ENCODE results near the gene BCL2L14.

The BCL2L14 gene, protein sequence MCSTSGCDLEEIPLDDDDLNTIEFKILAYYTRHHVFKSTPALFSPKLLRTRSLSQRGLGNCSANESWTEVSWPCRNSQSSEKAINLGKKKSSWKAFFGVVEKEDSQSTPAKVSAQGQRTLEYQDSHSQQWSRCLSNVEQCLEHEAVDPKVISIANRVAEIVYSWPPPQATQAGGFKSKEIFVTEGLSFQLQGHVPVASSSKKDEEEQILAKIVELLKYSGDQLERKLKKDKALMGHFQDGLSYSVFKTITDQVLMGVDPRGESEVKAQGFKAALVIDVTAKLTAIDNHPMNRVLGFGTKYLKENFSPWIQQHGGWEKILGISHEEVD
- 0 to 0.09 (median 0) reads per million in 4 experiments for total RNA-seq

- DNase-seq = no peak
These were observed at the start of gene BCL2L14 for GRCh38 chr12:12070674-12071656. TSS of gene BCL2L14 (plus strand) at chr12:12070939. CDS start at chr12:12079306, 8,367 bp downstream.

DNA sequence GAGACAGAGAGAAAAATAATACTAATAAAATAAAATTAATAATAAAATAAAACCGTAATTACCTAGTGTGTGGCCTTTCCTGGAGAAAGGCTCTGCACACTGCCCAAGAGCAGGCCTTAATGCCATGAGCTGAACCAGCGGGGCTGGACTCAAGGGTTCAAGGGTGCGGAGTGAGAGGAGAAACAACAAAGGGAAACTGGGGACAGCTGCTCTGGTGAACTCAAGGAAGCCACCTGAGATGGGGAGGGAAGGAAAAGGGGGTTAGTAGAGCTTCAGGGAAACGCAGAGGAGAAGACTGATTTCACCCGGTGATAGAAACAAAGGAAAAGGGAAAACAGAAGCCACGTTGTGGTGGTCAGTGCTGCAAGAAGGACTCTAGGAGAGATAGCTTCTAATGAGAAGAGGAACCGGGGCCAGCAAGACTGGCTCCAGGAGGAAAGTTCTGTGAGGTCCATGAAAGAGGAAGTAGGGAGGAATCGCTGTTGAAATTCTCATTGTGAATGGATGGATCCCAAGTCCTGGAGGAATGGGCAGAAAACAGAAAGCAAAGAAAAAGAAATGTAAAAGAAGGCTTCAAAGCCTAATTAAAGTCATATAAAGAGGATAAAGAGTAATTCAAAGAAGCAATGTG, 48.3 kb upstream of the BCL2L14 start:
- DNase-seq = no peak

GRCh38 chr12:12023456-12023855, 47.3 kb upstream of the BCL2L14 start:
- no peak for DNase-seq

DNA sequence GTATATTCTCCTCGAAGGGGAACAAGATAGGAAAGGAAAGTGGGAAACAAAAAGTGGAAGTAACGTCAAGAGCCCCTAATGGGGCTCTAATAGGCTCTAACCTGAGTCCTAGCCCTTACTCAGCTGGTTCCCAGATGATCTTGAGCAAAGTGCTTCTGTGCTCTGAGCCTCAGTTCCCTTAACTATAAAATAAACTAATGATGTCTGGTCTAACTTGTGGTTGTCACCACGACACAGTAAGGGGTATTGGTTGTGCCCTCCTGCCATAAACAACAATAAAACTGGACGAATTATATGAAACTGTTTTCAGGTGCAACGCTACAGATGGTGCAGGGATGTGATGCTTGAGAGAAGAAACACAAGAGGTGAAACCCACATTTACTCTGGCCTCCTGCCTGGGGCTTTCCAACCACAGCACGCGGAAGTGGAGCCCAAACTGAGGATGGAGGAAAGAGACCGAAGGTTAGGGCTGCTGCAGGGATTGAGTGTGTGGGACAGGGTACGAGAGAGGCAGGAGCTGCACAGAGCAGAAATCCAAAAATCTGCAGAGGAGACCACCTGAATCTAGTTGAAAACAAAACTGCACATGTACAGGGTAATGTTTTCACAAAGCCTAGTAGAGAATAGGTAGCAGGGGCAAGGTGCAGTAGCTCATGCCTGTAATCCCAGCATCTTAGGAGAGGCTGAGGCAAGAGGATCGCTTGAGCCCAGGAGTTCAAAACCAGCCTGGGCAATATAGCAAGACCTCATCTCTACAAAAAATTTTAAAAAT, 45.6 kb upstream of the BCL2L14 start:
- no peak for DNase-seq

GRCh38 chr12:12025799-12026386, 44.8 kb upstream of the BCL2L14 start:
- DNase-seq = no peak

GRCh38 chr12:12028668-12029402, 41.9 kb upstream of the BCL2L14 start:
- no peak for DNase-seq

DNA sequence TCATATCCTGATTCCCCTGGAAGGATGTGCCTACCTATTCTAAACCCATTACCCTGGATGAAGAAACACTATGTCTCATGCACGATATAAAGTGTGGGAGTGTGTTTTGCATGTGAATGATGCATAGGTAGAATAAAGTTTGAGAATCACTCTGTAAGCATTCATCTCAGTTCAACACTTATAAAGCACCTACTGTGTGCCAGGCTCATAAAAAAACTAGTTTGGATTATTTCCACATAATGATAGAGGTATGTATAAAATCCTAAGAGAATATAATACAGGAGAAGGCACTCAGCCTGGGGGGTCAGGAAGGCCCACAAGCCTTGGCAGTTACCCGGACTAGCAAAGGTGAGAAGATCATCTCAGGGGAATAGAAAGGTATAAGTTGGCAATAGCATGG, 41.1 kb upstream of the BCL2L14 start:
- DNase-seq = no peak

DNA sequence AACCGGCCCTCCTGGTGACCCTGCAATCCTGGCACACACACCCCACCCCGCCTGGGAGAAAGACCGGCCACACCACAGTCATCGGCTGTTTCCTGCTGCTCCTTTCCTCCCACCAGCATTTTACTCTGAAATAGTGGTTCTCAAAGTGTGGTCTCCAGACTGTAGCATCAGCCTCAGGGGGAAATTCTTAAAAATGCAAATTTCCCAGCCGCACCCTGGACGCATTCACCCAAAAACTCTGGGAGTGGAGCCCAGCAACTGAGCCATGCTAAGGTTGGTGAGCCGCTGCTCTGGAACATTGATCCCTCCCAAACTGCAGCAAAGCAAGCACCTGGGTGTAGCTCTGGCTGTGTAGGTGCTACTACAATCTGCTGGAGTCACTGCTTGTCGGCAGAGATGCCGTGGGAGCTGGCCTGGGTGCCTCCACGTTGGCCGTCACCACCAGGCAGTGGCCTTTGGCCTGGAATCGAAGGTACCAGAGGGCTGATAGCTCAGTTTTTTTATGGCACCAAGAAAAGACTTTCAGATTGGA, 38.4 kb upstream of the BCL2L14 start:
- DNase-seq = no peak

DNA sequence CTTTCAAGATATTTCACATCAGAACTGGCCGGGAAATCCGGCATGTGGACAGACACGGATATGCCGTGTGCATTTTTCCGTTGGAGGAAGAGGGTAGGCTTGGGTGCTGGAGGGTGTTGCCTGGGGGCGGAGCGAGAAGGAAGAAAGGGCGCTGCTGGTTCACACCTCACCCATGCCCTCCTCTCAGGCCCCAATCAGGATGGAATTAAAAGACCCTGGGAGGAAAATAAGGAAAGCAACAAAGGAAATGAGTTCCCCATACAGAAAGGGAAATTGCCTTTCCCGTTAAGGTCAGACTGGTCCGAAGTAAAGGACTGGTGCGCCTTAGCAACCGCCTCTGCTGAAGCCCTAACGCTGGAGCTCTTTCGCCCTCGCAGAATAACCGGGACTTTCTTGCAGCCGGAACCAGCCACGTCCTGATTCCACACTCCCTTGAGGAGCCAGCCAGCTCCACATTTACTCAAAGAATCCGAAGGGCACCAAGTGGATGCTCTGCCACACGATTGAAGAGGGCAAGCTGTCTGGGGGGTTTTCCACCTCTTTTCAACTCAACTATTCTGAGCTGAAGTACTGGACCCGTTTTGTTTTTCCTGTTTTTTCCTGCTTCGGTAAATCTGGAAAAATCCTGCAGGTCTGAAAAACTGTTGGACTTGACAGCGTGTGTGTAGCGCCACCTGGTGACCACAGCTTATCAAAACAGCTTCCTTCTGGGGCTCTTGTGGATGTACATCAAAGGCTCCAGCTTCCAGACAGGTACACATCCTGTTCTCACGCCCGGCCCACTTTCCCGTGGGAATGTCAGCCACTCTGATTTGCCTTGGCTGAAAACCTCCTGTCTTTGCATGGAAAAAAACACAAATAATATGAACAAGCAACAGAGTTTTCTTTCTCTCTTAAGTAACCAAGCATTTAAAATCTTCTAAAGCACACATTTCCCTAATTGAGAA, 37.6 kb upstream of the BCL2L14 start:
- peak; percentile 60 for DNase-seq

GRCh38 chr12:12033824-12034223, 36.9 kb upstream of the BCL2L14 start:
- no peak for DNase-seq

DNA sequence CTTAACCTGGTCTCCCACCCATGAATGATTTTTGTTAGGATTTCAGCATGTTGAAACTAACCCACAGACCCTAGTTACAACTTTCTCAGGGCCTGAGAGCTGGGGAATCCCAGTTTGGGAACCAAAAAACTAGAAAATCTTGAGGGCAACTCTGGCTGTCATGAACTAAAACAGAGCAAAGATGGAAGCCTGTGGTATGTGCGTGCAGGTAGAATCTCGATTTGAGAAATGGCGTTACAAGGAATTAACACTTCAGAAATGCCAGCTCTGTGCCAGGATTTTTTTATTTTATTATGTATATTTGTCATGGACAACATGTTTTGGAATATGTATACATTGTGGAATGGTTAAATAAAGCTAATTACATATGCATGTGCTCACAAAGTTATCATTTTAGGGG, 36.4 kb upstream of the BCL2L14 start:
- no peak for DNase-seq

GRCh38 chr12:12035229-12035628, 35.5 kb upstream of the BCL2L14 start:
- DNase-seq = no peak

DNA sequence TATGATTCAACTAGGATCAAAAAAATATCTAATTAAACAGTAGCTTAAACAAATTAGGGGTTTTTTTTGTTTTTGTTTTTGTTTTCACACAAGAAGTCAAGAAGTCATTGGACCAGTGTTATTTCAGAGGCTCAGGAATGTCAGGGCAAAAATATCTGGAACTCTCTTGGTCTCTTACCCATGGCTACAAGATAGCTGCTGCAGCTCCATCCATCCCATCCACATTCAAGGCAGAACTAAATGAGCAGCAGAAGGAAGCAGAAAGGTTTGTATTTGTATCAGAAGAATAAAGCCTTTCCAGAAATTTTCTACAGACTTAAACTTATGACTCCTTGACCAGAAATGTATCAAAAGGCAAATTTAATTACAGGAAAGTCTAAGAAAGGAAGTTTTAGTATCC, 33.8 kb upstream of the BCL2L14 start:
- no peak for DNase-seq

DNA sequence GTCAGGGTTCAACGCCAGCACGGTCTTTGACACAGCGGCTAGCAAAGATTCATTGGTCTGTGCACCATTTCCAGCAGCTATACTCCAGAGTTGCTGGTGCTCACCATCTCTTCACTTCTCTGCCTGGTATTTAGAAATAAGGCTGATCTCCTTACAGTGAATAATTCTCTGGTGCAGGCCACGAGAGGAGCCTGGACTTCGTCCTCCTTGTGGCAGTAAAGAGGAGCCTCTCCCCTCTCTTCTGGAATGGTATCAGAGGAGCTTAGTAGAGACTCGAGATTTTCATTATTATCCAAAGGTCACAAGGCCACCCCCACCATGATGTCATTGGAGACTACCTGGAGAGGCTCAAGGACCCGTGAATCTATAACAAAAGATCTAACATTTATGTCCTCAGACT, 30.8 kb upstream of the BCL2L14 start:
- no peak for DNase-seq

DNA sequence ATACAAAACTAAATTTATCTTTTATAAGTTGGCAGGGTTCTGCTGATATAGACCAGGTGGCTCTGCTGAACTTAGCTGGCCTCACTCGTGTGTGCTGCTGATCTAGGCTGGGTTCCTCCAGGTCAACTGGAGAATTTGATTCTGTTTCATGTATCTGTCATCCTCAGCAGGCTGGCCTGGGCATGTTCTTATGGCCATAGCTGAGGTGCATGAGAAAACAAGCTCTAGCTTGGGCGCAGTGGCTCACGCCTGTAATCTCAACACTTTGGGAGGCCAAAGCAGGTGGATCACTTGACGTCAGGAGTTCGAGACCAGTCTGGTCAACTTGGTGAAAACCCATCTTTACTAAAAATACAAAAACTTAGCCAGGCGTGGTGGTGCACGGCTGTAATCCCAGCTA, 24.3 kb upstream of the BCL2L14 start:
- DNase-seq = no peak

- DNase-seq = no peak
These were observed 23.1 kb upstream of the BCL2L14 start for GRCh38 chr12:12047682-12048081.

- DNase-seq = no peak
These were observed 22.5 kb upstream of the BCL2L14 start for GRCh38 chr12:12048266-12048665.

- no peak for DNase-seq
These were observed 22.0 kb upstream of the BCL2L14 start for GRCh38 chr12:12048714-12049113.

- no peak for DNase-seq
These were observed 19.1 kb upstream of the BCL2L14 start for GRCh38 chr12:12051668-12052067.

DNA sequence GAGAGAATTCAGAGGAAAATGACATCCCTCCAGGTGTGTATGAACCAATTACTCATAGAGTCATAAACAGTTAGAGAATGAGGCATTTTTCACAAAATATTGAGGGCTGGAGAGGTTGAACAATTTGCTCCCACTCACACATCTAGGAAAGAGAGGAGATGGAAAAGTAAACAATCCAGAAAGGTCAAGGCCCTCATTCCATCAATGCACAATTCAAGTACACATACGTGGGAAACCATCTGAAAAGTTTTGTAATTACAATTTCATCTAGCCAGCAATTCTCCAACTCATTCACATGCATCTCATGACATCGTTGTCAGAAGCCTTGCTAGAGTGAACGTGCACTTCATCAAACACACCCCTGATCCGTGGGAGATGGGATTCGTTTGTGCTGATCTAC, 15.7 kb upstream of the BCL2L14 start:
- DNase-seq = no peak

All from effector CD8-positive, alpha-beta T cell (primary cell).